ENCODE measurements around the gene DNALI1.

DNALI1 gene

GRCh38 chr1:37606481-37607263 lies 49.9 kb downstream of the DNALI1 start:
- Histone ChIP-seq H3K9ac (no peak overlapping the region), H3K4me3 (ENCODE audit: low read depth, low read length) (no peak overlapping the region), H3K27me3 (ENCODE audit: control insufficient read depth, insufficient read depth, low read length) (no peaks in the 10 kb centered on the region), H3K4me1 (no peaks in the 10 kb centered on the region), H3K36me3 (ENCODE audit: control insufficient read depth, insufficient read depth, low read length) (no peaks in the 10 kb centered on the region), H2AFZ (no peak overlapping the region), H3K4me2 (ENCODE audit: low read length) (no peak overlapping the region), H3K9me3 (ENCODE audit: control insufficient read depth, low read length) (no peaks in the 10 kb centered on the region), H3K27ac (no peak overlapping the region), H3K79me2 (no peaks in the 10 kb centered on the region)
- TF ChIP-seq CTCF (IDR thresholded peaks at IDR 0.05) = no peak

GRCh38 chr1:37609002-37609401 lies 52.3 kb downstream of the DNALI1 start:
- Histone ChIP-seq H3K4me2 (ENCODE audit: low read length) (no peak overlapping the region), H3K36me3 (ENCODE audit: control insufficient read depth, insufficient read depth, low read length) (no peaks in the 10 kb centered on the region), H3K4me1 (no peaks in the 10 kb centered on the region), H3K27ac (no peak overlapping the region), H2AFZ (no peak overlapping the region), H3K79me2 (no peaks in the 10 kb centered on the region), H3K4me3 (ENCODE audit: low read depth, low read length) (no peak overlapping the region), H3K27me3 (ENCODE audit: control insufficient read depth, insufficient read depth, low read length) (no peaks in the 10 kb centered on the region), H3K9ac (no peak overlapping the region), H3K9me3 (ENCODE audit: control insufficient read depth, low read length) (no peaks in the 10 kb centered on the region)
- no peak for TF ChIP-seq CTCF (IDR thresholded peaks at IDR 0.05)

GRCh38 chr1:37609994-37610393 lies 53.3 kb downstream of the DNALI1 start:
- H2AFZ ChIP-seq = no peak overlapping the region
- no peak overlapping the region for H3K4me2 ChIP-seq (ENCODE audit: low read length)
- H3K79me2 ChIP-seq = no peaks in the 10 kb centered on the region
- H3K36me3 ChIP-seq (ENCODE audit: control insufficient read depth, insufficient read depth, low read length) = no peaks in the 10 kb centered on the region
- TF ChIP-seq CTCF (IDR thresholded peaks at IDR 0.05) = no peak
- no peaks in the 10 kb centered on the region for H3K9me3 ChIP-seq (ENCODE audit: control insufficient read depth, low read length)
- no peak overlapping the region for H3K27ac ChIP-seq
- no peaks in the 10 kb centered on the region for H3K4me1 ChIP-seq
- no peak overlapping the region for H3K4me3 ChIP-seq (ENCODE audit: low read depth, low read length)
- no peaks in the 10 kb centered on the region for H3K27me3 ChIP-seq (ENCODE audit: control insufficient read depth, insufficient read depth, low read length)
- no peak overlapping the region for H3K9ac ChIP-seq

GRCh38 chr1:37612186-37612585 lies 55.4 kb downstream of the DNALI1 start:
- no peak overlapping the region for H2AFZ ChIP-seq

More at GRCh38 chr1:37612186-37612585, 55.4 kb downstream of the DNALI1 start:
- Histone ChIP-seq H3K79me2 (no peaks in the 10 kb centered on the region), H3K9ac (no peak overlapping the region), H3K4me2 (ENCODE audit: low read length) (no peak overlapping the region), H3K27ac (no peak overlapping the region), H3K27me3 (ENCODE audit: control insufficient read depth, insufficient read depth, low read length) (no peaks in the 10 kb centered on the region), H3K4me1 (no peaks in the 10 kb centered on the region), H3K4me3 (ENCODE audit: low read depth, low read length) (no peak overlapping the region), H3K9me3 (ENCODE audit: control insufficient read depth, low read length) (no peaks in the 10 kb centered on the region), H3K36me3 (ENCODE audit: control insufficient read depth, insufficient read depth, low read length) (no peaks in the 10 kb centered on the region)
- no peak for TF ChIP-seq CTCF (IDR thresholded peaks at IDR 0.05)

Data from parathyroid adenoma (tissue), 2 donors.